Fibroblast of villous mesenchyme (primary cell): ENCODE measurements around the gene GNL2. TPM values are rescaled to one million over a fixed set of nuclear protein-coding genes. Genes with fewer than 3 reads are reported as not detected.
"Not testable (repeated sequence)": the region's sequence is repeated elsewhere in the genome, so short reads cannot be mapped to it uniquely, and the experiment has no call there.

Experiments
- DNase-seq: peaks from one replicate; pipeline ENCODE4 v3.0.0-alpha.2; 2010; ENCODE audit warnings: low read depth
- H3K4me3 ChIP-seq: 2 replicates; pipeline ENCODE4 v1.5.1; 2011; ENCODE audit warnings: low read depth, mild to moderate bottlenecking, low read length
- CTCF ChIP-seq: IDR thresholded peaks from 2 replicates; pipeline ENCODE4 v1.5.1; 2012; ENCODE audit warnings: low read depth, mild to moderate bottlenecking, low read length; ENCODE audit not compliant: insufficient read depth
- total RNA-seq: library from RNA; depleted of rRNA; stranded (reverse); fragments of >200 nt; gene quantifications from 2 replicates; pipeline ENCODE4 v1.2.3, GENCODE V29; 2012

GNL2 gene
- total RNA-seq, 1 donor, result 77.7 TPM

- no peak overlapping the region for H3K4me3 ChIP-seq
- TF ChIP-seq CTCF, result no peak
- peak; percentile 32 for DNase-seq
Measured at GRCh38 chr1:37570528-37571334, 25.0 kb downstream of the GNL2 start.

GRCh38 chr1:37567023-37567422 lies 28.7 kb downstream of the GNL2 start:
- no peak for TF ChIP-seq CTCF
- no peak overlapping the region for H3K4me3 ChIP-seq
- peak; percentile 93 for DNase-seq

GRCh38 chr1:37564892-37565291 lies 30.8 kb downstream of the GNL2 start:
- no peak overlapping the region for H3K4me3 ChIP-seq
- DNase-seq, result no peak

GRCh38 chr1:37562984-37563383 lies 32.8 kb downstream of the GNL2 start:
- no peak for TF ChIP-seq CTCF

More at GRCh38 chr1:37564892-37565291, 30.8 kb downstream of the GNL2 start:
- no peak for TF ChIP-seq CTCF

GRCh38 chr1:37561133-37562132 lies 34.3 kb downstream of the GNL2 start:
- TF ChIP-seq CTCF, result peak; percentile 79
- H3K4me3 ChIP-seq, result no peak overlapping the region
- peak; percentile 55 for DNase-seq

More at GRCh38 chr1:37562984-37563383, 32.8 kb downstream of the GNL2 start:
- no peak overlapping the region for H3K4me3 ChIP-seq
- DNase-seq, result no peak

- peak; percentile 25 for DNase-seq
- TF ChIP-seq CTCF, result no peak
- H3K4me3 ChIP-seq, result no peak overlapping the region
Measured at GRCh38 chr1:37560401-37561132, 35.2 kb downstream of the GNL2 start.

GRCh38 chr1:37559957-37560379 lies 35.8 kb downstream of the GNL2 start:
- H3K4me3 ChIP-seq, DNase-seq: not testable (repeated sequence)
